ENCODE results near the gene ZNF521. TPM values are rescaled to one million over a fixed set of nuclear protein-coding genes. Genes with fewer than 3 reads are reported as not detected.

The ZNF521 gene
- total and polyA plus RNA-seq, 2 of the 13 experiments (the other 11 are each of a cell fraction or from before 2014, with no cell fraction given): 0.02 TPM; not detected in 1

GRCh38 chr18:25233528-25234321, 118.2 kb downstream of the ZNF521 start:
- DNase-seq (ENCODE audit: low spot score) (no peak), ATAC-seq (no peak), FAIRE-seq (no peak)
- H3K79me2 ChIP-seq (ENCODE audit: insufficient read depth, low read length): no peaks in the 10 kb centered on the region
- in situ Hi-C loops (cut with HindIII; ENCODE audit: extremely low pct_ligation_motif_present, low pct_unique_long_range_greater_than_20kb) (no loop called here), intact Hi-C loops (cut with micrococcal nuclease; ENCODE audit: unreplicated experiment) (no loop called here)
- H4K20me1 ChIP-seq (ENCODE audit: insufficient read depth, low read length): no peaks in the 10 kb centered on the region
- H3K4me1 ChIP-seq (ENCODE audit: insufficient read depth, low read length): no peaks in the 10 kb centered on the region
- no peak overlapping the region for H2AFZ ChIP-seq (ENCODE audit: low read length)
- no peaks in the 10 kb centered on the region for H3K36me3 ChIP-seq (replicated peaks in 1 of 2; ENCODE audit: control insufficient read depth in 1 of 2, insufficient read depth in 2 of 2, low read length in 2 of 2)
- no peak overlapping the region for H3K9ac ChIP-seq (ENCODE audit: insufficient read depth, low read depth, low read length)
- no peak overlapping the region for H3K4me2 ChIP-seq (ENCODE audit: low read depth, low read length)
- no peak overlapping the region for H3K4me3 ChIP-seq (replicated peaks in 1 of 3; ENCODE audit: insufficient read depth in 1 of 3, low read depth in 2 of 3, low read length in 3 of 3)
- no peak for TF ChIP-seq TERF1 (CRISPR knock-in tag; IDR thresholded peaks at IDR 0.05)
- TF ChIP-seq RCOR2 (CRISPR knock-in tag; IDR thresholded peaks at IDR 0.05): no peak
- no peak for TF ChIP-seq AGO1 (IDR thresholded peaks at IDR 0.05; ENCODE audit: low read depth, low read length, poor library complexity, severe bottlenecking)
- no peak for TF ChIP-seq TRIM24 (CRISPR knock-in tag; IDR thresholded peaks at IDR 0.05)
- no peak for TF ChIP-seq ZNF652 (CRISPR knock-in tag; IDR thresholded peaks at IDR 0.05; ENCODE audit: borderline replicate concordance, low read depth)
- TF ChIP-seq MLLT10 (CRISPR knock-in tag; IDR thresholded peaks at IDR 0.05): no peak
- TF ChIP-seq ZNF343 (CRISPR knock-in tag; IDR thresholded peaks at IDR 0.05): no peak
- TF ChIP-seq GLI4 (CRISPR knock-in tag; IDR thresholded peaks at IDR 0.05; ENCODE audit: borderline replicate concordance): no peak
- TF ChIP-seq IKZF1 (IDR thresholded peaks at IDR 0.05): no peak
- CTCF ChIA-PET (ENCODE audit: low intra/inter-chr PET ratio, low total read pairs): no interaction called here
- POLR2A ChIA-PET: no interaction called here
- peaks cover 0 to 2% of the 10 kb centered on the region in 2 experiments; a peak in 2 of 5 replicates for H3K27me3 ChIP-seq (ENCODE audit: control insufficient read depth in 1 of 2, insufficient read depth in 2 of 2, low read length in 2 of 2)
- no TSS peak for BruUV-seq (replicated peaks)
- H3K27ac ChIP-seq (ENCODE audit: extremely low read length, insufficient read depth, low read length): no peak overlapping the region
- 26% methylated on average over 12 of the region's 12 CpGs for WGBS (ENCODE audit: low lambda C conversion rate)
- H3K9me3 ChIP-seq (ENCODE audit: low read length): no peaks in the 10 kb centered on the region
